GM13976 (cell line): ENCODE data around the gene SLC37A1.
A peak's percentile ranks its signal among the peaks of the same experiment; 100 is the strongest.

Experiments
- DNase-seq: peaks from one replicate; pipeline ENCODE4 v3.0.0; 2012; ENCODE audit warnings: low spot score
- in situ Hi-C: fragments of 300-500 bp; cut with MboI; formaldehyde crosslinking; loops from one replicate; pipeline ENCODE4 v1.12.0; 2022; ENCODE audit warnings: low sequenced_read_pairs, mixed read lengths, inconsistent platforms; ENCODE audit not compliant: unreplicated experiment
- TF ChIP-seq, protein P1 (sequence below): IDR thresholded peaks from 2 replicates; pipeline ENCODE4 v1.5.1; 2012; ENCODE audit warnings: borderline replicate concordance, mild to moderate bottlenecking; ENCODE audit not compliant: insufficient read depth; ENCODE audit errors: extremely low read depth, missing control alignments, control extremely low read depth

Gene SLC37A1

DNA sequence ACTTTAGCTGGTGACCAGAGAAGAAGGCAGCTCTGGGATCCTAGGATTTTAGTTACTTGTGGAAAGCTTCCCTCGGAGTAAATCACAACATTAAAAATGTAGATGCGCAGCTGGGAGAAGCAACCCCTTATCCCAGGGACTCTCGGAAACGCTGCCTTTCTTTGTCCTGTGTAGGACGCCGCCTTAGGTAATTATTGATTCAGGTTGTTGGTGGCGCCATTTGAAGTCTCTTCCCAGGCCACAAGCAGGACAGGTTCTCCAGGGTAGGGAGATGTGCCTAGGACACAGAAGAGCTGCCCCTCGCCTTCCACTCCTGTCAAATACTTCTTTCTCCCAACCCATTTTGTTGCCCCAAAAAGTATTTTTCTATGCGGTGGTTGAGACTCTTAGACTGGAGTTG, 10.3 kb downstream of the SLC37A1 start:
- DNase-seq = no peak
- in situ Hi-C loops = no loop called here

DNA sequence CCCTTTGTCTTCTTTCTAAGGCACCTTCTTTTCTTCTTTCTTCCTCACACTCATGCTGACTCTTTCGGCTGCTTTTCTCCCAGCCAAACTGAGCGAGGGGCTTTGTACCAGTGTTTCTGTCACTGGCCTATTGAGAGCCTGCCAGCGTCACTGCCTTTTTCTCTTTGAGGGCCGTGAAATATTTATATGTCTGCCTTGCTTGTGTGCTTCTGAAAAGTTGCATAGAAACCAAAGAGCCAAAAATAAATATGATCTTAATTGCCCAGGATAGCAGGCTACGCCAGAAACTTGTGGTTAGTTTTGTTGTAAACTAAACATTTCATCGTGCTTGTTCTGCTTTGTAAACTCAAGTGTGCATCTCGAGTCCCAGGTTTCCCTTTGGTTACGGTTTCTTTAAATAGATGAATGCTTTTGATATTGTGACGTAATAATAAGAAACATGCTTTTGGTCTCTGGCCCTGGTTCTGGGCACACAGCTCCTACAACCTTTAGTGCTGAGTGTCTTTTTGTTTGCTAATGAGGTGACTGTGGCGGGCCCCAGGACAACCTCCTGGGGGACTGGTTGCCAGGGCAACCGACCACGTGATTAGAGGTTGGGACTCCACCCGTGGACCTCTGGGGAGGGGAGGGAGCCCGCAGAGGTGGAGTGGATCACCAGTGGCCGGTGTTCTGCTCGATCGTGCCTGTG, 10.8 kb downstream of the SLC37A1 start:
- peak; percentile 82 for DNase-seq
- TF ChIP-seq, protein P1, sequence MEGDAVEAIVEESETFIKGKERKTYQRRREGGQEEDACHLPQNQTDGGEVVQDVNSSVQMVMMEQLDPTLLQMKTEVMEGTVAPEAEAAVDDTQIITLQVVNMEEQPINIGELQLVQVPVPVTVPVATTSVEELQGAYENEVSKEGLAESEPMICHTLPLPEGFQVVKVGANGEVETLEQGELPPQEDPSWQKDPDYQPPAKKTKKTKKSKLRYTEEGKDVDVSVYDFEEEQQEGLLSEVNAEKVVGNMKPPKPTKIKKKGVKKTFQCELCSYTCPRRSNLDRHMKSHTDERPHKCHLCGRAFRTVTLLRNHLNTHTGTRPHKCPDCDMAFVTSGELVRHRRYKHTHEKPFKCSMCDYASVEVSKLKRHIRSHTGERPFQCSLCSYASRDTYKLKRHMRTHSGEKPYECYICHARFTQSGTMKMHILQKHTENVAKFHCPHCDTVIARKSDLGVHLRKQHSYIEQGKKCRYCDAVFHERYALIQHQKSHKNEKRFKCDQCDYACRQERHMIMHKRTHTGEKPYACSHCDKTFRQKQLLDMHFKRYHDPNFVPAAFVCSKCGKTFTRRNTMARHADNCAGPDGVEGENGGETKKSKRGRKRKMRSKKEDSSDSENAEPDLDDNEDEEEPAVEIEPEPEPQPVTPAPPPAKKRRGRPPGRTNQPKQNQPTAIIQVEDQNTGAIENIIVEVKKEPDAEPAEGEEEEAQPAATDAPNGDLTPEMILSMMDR = no peak
- in situ Hi-C loops = no loop called here

More for the DNA sequence above, 10.3 kb downstream of the SLC37A1 start:
- TF ChIP-seq, protein P1 = no peak

DNA sequence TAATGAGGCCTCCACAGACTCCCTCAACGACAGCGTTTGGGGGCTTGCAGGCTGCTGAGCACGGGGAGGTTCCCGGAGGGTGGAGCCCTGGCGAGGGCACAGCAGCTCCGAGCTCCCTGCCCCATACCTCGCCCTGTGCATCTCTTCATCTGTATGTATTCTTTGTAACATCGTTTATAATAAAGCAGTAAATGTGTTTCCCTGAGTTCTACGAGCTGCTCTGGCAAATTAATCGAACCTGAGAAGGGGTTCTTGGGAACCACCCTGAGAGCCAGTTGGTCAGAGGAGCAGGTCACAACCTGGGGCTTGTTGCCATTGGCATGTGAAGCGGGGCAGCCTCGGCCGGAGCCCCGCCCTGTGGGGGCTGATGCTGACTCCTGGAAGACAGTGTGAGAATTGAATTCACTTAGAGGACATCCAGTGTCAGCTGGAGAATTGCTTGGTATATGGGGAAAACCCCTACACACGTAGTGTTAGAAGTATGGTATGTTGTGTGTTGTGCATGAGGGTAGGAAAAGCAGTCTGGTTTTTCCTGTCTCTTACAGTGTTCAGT, 11.5 kb downstream of the SLC37A1 start:
- no peak for DNase-seq

DNA sequence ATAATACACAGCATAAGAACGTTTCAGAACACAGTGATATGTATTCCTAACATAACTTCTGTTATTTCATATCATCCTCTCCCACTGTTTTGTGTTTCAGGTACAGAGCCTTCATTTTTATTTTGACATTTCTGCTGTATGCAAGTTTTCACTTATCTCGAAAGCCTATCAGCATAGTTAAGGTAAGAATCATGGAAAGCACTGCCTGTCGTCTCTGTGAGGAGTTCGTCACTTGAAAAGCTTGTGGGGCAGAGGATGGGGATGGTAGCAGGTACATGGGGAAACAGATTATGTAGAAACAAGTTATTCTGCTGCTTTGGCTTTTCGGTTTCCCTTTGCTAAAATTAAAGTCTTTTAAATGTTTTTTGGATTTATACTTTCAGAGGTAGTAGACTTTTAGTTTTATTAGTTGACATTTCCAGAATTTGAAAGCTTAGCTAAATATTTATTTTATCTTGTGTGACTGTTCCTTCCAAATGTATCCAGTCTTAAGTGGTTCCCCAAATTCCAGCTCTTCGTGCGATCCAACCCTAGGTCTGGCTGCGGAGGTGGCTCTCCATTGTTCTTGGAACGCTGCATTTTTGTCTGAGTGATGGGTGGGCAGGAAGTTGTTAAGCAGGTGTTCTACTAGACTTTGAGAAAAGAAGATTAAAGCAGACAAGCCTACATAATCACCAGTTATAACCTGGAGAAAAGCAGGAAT, 12.2 kb downstream of the SLC37A1 start:
- no peak for DNase-seq
- TF ChIP-seq, protein P1 = no peak
- in situ Hi-C loops = no loop called here

More for the DNA sequence above, 11.5 kb downstream of the SLC37A1 start:
- TF ChIP-seq, protein P1 = no peak
- in situ Hi-C loops = no loop called here

DNA sequence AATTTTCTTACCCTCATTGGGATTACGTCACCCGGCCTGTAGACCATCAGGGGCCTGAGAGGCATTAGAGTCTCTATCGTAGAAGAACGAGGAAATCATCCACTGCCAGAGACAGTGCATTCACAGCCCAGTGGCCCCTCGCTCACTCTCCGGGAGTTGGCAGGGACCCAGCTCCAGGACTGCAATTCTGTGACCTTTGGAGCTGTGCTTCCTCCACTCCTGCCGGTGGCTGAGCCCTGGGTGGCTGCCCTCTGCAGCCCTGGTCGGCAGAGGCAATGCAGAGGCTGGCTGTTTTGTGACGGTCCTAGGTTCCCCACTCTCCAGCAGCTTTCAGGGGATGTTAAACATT, 12.7 kb downstream of the SLC37A1 start:
- DNase-seq = no peak
- in situ Hi-C loops = no loop called here
- TF ChIP-seq, protein P1 = no peak

DNA sequence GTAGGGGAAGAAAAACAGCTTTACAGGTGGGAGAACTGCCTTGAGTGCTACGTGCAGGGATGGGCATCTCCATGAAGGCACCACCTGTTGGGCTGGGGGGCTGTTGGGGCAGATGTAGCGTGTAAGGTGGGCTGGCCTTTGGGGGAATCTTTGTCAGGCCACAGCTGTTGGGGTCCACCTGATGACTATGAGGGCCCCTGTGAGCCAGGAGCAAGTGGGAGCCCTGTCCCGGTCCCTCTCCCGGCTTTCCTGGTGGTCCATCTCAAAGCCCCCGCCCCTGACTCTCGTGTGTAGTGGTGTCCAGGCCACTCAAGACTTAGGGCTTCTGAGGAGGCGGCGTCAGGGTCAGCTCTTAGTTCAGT, 13.5 kb downstream of the SLC37A1 start:
- TF ChIP-seq, protein P1 = no peak
- in situ Hi-C loops = no loop called here
- DNase-seq = no peak
